ENCODE results near the gene PACSIN1. TPM values are rescaled to one million over a fixed set of nuclear protein-coding genes. Genes with fewer than 3 reads are reported as not detected.

Gene PACSIN1
- total RNA-seq, 4 donors from 2014 or later = not detected

DNA sequence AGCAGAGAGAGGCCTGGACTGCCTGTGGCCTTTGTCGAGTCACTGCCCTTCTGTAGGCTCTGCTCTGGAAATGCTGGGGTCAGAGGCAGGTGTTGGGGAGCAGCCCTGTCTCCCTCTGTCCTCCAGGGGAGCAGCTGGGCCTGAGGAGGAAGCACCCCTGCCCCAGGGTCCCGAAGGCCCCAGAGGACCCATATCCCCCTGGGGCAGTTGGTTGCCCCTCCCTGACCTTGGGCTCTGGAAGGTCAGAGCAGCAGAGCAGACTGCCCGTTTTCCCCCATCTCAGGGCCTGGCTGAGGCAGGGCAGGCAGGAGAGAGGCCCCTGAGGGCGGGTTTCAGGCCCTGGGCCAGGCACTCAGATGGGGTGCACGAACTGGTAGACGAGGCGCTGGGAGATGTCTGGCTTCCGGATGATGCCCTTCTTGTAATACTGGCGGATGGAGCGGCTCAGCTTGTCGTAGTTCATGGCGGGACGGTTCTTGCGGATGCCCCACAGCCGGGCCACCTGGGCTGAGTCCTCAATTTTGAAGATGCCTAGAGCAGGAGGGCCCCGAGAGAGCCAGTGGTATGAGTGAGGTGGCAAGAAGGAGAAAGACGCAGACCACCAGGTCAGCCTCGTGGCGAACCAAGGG is 72.2 kb downstream of the PACSIN1 start:
- DNase-seq = no peak
- TF ChIP-seq, protein P1, sequence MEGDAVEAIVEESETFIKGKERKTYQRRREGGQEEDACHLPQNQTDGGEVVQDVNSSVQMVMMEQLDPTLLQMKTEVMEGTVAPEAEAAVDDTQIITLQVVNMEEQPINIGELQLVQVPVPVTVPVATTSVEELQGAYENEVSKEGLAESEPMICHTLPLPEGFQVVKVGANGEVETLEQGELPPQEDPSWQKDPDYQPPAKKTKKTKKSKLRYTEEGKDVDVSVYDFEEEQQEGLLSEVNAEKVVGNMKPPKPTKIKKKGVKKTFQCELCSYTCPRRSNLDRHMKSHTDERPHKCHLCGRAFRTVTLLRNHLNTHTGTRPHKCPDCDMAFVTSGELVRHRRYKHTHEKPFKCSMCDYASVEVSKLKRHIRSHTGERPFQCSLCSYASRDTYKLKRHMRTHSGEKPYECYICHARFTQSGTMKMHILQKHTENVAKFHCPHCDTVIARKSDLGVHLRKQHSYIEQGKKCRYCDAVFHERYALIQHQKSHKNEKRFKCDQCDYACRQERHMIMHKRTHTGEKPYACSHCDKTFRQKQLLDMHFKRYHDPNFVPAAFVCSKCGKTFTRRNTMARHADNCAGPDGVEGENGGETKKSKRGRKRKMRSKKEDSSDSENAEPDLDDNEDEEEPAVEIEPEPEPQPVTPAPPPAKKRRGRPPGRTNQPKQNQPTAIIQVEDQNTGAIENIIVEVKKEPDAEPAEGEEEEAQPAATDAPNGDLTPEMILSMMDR (IDR thresholded peaks at IDR 0.05) = no peak
- no peak for TF ChIP-seq POLR2A (IDR thresholded peaks at IDR 0.05)
- Histone ChIP-seq H3K9me3 (no peaks in the 10 kb centered on the region), H3K4me3 (no peak overlapping the region), H3K4me1 (peaks cover 0 to 11% (median 0%) of the 10 kb centered on the region in 3 donors), H3K27ac (no peak overlapping the region), H3K36me3 (no peaks in the 10 kb centered on the region), H3K27me3 (no peaks in the 10 kb centered on the region)
- intact Hi-C loops (cut with DNase I) = no loop called here
- 90 to 100% methylated on average over 1 to 2 of the region's 19 CpGs for WGBS, 2 donors

DNA sequence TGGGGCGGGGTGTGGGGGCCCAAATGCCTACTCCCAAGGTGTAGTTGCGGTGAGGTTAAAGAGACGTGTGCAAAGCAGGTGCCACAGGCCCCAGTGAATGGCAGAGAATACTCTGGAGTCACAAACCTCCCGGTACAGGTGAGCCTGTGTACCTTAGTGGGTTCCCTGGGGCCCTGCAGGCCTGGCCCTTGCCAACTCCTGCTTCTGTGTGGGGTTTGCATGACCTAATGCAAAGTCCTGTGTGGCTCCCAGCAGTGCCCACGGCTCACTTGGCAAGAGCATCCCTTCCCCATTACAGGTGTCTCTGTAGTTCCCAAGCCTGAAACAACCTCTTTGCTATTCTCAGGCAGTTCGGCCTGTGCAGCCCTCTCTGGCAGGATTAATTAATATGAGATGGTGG is 72.7 kb downstream of the PACSIN1 start:
- intact Hi-C loops (cut with DNase I) = no loop called here
- no peaks in the 10 kb centered on the region for H3K27me3 ChIP-seq
- H3K4me1 ChIP-seq = peaks cover 0 to 11% (median 0%) of the 10 kb centered on the region in 3 donors
- TF ChIP-seq, protein P1 (IDR thresholded peaks at IDR 0.05) = no peak
- TF ChIP-seq POLR2A (IDR thresholded peaks at IDR 0.05) = no peak
- no peak overlapping the region for H3K4me3 ChIP-seq
- no peak overlapping the region for H3K27ac ChIP-seq
- 67 to 70% methylated on average over 2 to 3 of the region's 6 CpGs for WGBS, 2 donors
- no peak for DNase-seq
- H3K9me3 ChIP-seq = no peaks in the 10 kb centered on the region
- no peaks in the 10 kb centered on the region for H3K36me3 ChIP-seq

DNA sequence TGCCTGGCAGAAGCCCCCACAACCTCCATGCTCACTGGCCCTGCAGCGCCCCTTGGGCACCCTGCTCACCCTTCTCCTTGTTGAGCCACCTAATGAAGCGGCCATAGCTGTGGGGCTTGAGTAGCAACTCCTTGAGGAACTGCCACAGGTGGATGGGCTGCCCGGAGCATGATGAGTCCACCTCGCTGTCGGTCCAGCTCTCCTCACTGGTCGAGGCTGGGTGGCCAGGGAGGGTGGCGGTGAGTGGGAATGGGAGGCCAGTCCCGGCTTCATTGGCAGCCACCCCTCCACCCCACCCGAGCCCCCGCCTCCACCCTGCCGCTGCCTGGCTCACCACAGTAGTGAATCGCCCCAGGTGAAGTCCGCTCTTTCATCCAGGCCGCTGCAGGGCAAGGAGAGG is 73.3 kb downstream of the PACSIN1 start:
- Histone ChIP-seq H3K9me3 (no peaks in the 10 kb centered on the region), H3K36me3 (no peaks in the 10 kb centered on the region), H3K4me1 (peaks cover 0 to 11% (median 0%) of the 10 kb centered on the region in 3 donors), H3K4me3 (no peak overlapping the region), H3K27me3 (no peaks in the 10 kb centered on the region), H3K27ac (no peak overlapping the region)
- TF ChIP-seq POLR2A (IDR thresholded peaks at IDR 0.05) = no peak
- TF ChIP-seq, protein P1 (IDR thresholded peaks at IDR 0.05) = no peak
- no CpG with 5 or more reads among the region's 14 CpGs for WGBS, 2 donors
- no peak for DNase-seq
- intact Hi-C loops (cut with DNase I) = no loop called here

DNA sequence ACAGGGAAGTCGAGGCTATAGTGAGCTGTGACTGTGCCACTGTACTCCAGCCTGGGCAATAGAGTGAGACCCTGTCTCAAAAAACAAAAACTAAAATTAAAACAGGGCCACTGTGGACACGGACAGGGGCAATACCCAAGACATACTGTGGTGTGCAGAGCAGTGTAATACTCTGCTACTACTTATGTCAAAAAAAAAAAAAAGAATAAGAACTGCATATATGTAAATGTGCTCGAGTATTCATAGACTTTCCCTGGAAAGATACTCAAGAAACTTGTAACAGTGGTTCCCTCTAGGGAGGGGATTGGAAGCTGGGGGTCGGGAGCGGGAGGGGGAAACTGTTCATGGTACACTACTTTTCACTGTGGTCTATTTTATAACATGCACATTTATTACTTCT is 74.3 kb downstream of the PACSIN1 start:
- 63 to 75% methylated on average over 5 of the region's 5 CpGs for WGBS, 2 donors
- H3K27ac ChIP-seq = no peak overlapping the region
- TF ChIP-seq POLR2A (IDR thresholded peaks at IDR 0.05) = no peak
- TF ChIP-seq, protein P1 (IDR thresholded peaks at IDR 0.05) = no peak
- H3K4me3 ChIP-seq = no peak overlapping the region
- H3K9me3 ChIP-seq = no peaks in the 10 kb centered on the region
- H3K4me1 ChIP-seq = peaks cover 0 to 11% (median 0%) of the 10 kb centered on the region in 3 donors
- H3K36me3 ChIP-seq = no peaks in the 10 kb centered on the region
- H3K27me3 ChIP-seq = no peaks in the 10 kb centered on the region
- no peak for DNase-seq
- intact Hi-C loops (cut with DNase I) = no loop called here

DNA sequence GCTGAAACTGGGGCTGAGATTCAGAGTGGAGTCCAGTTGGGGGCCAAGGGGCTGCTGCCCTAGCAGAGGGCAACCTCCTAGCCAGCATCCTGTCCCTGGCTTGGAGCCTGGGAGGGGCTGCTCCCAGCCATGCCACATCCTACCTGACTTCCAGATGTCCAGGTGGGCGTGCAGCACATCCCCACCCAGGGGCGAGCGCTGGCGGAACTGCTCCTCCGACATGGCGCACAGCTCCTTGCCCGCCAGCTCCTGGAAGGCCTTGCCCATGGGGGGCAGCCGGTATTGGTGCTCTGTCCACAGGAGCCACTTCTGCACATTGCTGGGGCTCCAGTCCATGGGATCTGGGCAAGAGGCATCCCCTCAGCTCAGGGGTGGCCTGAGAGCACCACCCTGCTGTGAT is 75.0 kb downstream of the PACSIN1 start:
- DNase-seq = no peak
- no peaks in the 10 kb centered on the region for H3K36me3 ChIP-seq
- intact Hi-C loops (cut with DNase I) = no loop called here
- TF ChIP-seq, protein P1 (IDR thresholded peaks at IDR 0.05) = no peak
- TF ChIP-seq POLR2A (IDR thresholded peaks at IDR 0.05) = no peak
- H3K9me3 ChIP-seq = no peaks in the 10 kb centered on the region
- H3K27ac ChIP-seq = no peak overlapping the region
- H3K4me3 ChIP-seq = no peak overlapping the region
- WGBS, 2 donors = 80% methylated on average over 1 of the region's 8 CpGs; no CpG with 5 or more reads in 1 of the 2 donors
- H3K4me1 ChIP-seq = peaks cover 0 to 10% (median 0%) of the 10 kb centered on the region in 3 donors
- no peaks in the 10 kb centered on the region for H3K27me3 ChIP-seq
